Stimulated activated CD8-positive, alpha-beta memory T cell treated with anti-CD3 and anti-CD28 coated beads, Interleukin-4, amount 100 ng/mL, for 1 hour (primary cell): Measurements from ENCODE around the gene RUNX1.

Experiments used
- DNase-seq, 2 donors: peaks; one replicate each; pipeline ENCODE4 v3.0.0-alpha.2; 2020; ENCODE audit warnings: low read depth in 2 of 2, low spot score in 1 of 2

Gene RUNX1

DNA sequence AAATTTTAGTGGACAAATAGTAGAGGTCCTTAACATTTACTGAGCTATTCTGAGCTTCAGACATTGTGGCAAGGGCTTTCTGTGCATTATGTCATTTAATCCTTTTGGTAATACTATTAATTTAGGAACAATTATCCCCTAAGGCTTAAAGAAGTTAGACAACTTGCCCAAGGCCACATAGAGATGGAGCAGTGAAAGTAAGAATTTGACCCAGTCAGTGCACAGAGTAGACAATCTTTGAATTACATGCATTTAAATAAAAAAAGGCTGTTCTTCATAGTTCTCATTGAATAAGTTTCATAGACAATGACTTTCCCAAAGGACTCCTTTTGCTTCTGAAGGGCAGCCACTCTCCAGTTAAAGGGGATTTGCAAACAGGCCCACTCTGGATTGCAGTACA lies 142.7 kb downstream of the RUNX1 start:
- no peak for DNase-seq

DNA sequence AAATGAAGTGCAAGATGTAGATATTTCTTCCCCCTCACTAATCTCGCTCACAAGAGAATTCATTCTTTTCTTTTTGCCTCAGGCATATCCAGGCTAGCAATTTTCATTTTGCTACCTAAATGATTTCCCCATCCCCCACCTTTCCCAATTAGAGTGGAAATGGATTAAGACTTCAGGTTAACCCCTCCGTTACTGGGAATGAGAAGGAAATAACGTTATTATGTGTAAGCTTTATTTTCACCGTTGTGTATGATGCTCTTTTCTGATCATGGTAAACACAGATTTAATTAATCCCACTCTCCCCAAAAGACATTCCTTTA lies 143.9 kb downstream of the RUNX1 start:
- DNase-seq = no peak

DNA sequence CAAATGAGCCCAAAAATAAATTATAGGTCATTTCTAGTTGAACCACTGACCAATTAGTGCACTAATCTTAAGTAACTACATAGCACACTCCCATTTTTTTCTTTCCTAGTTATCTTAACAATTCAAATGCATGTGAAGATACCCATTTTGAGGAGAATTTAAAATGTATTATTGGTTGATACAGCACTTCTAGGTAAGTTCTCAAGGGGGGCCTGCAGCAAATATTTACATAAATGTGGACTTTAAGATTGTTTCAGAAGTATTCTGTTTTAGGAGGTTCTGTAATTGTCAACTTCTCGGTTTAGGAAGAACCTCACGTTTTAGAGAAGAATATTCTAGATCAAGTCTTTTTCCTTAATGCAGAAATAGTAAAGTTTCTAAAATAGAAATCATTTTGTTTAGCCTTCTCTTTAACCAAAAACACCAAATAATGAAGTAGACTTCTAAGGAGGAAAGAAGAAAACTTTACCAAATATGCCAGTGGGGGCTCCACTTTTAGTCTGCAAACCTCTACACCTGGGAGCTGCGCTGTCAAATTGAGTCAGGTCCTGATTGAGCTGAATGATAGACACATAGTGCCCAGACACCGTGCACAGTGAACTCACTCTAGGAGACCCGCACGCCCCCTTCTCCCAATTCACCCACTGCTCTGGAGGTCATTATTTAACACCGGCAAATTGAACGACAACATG lies 144.4 kb downstream of the RUNX1 start:
- DNase-seq = no peak

DNA sequence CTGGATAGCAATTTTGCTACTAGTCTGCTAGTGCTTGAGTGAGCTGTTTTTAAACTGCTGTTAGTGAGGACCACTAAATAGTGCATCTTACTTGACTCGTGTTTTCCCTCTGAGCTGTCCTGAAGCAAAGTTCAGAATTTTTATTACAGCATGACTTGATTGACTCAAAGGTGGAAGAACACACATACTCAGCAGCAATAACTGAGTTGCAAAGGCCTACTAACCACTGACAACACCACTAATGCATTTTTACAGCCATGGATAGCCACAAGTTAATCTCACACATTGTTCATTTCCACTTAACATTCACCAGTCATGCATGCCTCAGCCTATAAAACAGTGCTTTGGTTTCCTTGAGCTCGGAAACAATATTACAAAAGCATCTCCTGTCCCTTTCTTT lies 148.7 kb downstream of the RUNX1 start:
- DNase-seq = no peak

DNA sequence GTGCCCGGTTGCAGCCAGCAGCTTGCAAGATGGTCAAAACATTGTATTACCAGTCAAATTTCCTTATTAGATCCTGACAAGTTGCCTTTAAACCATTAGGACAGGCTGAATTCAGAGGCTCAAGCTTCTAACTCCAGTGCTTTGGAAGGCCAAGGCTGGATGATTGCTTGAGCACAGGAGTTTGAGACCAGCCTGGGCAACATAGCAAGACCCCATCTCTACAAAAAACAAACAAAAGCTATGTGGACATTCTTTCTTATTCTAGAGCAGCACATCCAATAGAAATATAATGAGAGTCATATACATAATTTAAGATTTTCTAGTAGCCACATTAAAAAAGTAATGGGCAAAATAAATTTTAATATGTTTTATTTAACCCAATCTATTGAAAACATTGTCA lies 149.3 kb downstream of the RUNX1 start:
- no peak for DNase-seq

DNA sequence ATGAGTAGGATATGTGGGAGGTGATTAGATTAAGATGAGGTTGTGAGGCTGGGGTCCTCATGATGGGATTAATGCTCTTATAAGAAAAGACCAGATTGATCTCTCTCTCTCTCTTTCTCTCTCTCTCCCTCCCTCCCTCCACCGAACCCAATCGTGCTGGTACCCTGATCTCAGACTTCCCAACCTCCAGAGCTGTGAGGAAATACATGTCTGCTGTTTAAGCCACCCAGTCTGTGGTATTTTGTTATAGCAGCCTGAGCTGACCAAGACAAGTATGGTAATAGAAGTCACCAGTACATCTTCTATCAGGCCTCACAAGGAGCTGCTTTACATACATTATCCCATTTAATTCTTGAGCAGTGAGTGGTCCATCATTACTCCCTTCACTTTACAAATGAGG lies 149.8 kb downstream of the RUNX1 start:
- DNase-seq = no peak

DNA sequence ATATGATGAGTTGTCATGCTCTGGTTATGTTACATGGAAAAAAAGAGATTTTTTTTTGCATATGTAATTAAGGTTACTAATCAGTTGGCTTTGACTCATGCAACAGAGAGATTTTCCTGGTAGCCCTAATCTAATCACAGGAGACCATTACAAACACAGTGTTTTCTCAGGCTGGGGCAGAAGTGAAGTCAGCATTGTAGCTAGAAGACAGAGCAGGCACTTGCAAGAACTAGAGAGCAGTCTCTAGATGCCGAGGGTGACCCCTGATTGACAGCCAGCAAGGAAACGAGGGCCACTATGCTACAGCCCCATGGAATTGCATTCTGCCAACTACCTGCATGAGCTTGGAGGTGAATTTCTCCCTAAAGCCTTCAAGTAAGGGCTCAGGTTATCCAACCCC lies 151.3 kb downstream of the RUNX1 start:
- no peak for DNase-seq

DNA sequence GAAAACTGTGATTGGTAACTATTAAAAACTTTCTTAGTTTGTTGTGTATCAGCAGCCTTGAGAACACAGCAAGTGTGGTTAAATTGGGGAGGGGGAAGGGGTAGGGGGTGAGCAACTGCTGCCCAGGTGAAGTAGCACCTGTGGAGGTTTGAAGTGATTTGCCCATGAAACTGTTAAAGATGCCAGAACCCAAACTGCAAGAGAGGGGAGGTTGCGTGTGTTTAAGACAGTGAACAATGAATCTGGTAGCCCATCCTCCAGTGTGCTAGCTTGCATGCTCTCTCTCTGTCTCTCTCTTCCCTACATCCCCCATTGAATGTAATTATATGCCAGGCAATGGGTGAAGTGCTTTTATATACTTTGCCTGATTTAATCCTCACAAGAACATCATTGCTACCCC lies 154.7 kb downstream of the RUNX1 start:
- DNase-seq = no peak

DNA sequence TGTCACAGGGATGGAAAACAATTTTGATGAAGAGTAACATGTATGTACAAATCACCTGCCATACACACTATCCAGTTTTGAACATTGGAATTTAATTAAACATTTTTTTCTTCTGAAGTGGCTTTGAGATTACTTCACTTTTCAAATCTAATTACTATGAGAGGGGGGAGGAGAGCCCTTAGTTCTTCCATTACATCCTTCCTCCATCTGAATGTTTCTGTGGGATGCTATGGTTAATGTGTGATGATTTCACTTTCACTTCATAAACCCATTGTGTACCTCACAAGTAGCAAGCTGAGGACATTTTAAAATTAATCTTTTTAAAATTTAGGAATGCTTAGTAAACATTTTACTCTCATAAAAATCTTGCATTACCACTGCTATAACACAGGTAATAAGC lies 156.9 kb downstream of the RUNX1 start:
- DNase-seq = no peak

DNA sequence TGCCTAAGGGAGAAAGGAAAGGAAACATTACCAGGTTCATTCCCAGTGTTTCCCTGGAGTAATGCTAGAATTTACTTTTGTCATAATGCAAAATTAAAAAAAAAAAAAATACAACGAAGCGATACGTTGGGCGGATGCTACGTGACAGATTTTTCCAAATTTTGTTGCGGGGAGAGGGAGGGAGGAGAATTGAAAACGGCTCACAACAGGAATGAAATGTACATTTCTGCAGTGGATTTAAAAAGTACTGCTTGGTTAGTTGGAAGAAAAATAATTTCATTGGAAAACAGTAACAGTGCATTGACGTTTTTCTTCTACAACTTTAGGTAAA lies 157.5 kb downstream of the RUNX1 start:
- no peak for DNase-seq

DNA sequence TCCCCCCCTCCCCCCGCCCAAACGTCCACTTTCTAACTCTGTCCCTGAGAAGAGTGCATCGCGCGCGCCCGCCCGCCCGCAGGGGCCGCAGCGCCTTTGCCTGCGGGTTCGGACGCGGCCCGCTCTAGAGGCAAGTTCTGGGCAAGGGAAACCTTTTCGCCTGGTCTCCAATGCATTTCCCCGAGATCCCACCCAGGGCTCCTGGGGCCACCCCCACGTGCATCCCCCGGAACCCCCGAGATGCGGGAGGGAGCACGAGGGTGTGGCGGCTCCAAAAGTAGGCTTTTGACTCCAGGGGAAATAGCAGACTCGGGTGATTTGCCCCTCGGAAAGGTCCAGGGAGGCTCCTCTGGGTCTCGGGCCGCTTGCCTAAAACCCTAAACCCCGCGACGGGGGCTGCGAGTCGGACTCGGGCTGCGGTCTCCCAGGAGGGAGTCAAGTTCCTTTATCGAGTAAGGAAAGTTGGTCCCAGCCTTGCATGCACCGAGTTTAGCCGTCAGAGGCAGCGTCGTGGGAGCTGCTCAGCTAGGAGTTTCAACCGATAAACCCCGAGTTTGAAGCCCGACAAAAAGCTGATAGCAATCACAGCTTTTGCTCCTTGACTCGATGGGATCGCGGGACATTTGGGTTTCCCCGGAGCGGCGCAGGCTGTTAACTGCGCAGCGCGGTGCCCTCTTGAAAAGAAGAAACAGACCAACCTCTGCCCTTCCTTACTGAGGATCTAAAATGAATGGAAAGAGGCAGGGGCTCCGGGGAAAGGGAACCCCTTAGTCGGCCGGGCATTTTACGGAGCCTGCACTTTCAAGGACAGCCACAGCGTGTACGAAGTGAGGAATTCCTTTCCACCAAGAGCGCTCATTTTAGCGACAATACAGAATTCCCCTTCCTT lies 158.1 kb downstream of the RUNX1 start:
- DNase-seq = no peak

DNA sequence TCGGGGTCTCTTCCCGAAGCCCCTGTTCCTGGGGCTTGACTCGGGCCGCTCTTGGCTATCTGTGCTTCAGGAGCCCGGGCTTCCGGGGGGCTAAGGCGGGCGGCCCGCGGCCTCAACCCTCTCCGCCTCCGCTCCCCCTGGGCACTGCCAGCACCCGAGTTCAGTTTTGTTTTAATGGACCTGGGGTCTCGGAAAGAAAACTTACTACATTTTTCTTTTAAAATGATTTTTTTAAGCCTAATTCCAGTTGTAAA lies 158.7 kb downstream of the RUNX1 start:
- no peak for DNase-seq

DNA sequence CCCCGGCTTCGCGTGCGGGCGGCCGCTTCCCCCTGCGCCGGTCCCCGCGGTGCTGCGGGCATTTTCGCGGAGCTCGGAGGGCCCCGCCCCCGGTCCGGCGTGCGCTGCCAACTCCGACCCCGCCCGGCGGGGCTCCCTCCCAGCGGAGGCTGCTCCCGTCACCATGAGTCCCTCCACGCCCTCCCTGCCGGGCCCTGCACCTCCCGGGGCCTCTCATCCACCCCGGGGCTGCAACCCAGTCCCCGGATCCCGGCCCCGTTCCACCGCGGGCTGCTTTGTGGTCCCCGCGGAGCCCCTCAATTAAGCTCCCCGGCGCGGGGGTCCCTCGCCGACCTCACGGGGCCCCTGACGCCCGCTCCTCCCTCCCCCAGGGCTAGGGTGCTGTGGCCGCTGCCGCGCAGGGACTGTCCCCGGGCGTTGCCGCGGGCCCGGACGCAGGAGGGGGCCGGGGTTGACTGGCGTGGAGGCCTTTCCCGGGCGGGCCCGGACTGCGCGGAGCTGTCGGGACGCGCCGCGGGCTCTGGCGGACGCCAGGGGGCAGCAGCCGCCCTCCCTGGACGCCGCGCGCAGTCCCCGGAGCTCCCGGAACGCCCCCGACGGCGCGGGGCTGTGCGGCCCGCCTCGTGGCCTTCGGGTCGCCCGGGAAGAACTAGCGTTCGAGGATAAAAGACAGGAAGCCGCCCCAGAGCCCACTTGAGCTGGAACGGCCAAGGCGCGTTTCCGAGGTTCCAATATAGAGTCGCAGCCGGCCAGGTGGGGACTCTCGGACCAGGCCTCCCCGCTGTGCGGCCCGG lies 159.2 kb downstream of the RUNX1 start:
- peak; percentile 40 to 48 for DNase-seq

DNA sequence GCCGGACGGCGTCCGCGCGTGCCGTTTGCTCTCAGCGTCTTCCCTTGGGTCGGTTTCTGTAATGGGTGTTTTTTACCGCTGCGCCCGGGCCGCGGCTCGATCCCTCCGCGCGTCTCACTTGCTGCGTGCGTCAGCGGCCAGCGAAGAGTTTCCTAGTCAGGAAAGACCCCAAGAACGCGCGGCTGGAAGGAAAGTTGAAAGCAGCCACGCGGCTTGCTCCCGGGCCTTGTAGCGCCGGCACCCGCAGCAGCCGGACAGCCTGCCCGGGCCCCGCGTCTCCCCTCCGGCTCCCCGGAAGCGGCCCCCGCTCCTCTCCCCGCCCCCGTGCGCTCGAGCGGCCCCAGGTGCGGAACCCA lies 159.8 kb downstream of the RUNX1 start:
- DNase-seq = no peak

DNA sequence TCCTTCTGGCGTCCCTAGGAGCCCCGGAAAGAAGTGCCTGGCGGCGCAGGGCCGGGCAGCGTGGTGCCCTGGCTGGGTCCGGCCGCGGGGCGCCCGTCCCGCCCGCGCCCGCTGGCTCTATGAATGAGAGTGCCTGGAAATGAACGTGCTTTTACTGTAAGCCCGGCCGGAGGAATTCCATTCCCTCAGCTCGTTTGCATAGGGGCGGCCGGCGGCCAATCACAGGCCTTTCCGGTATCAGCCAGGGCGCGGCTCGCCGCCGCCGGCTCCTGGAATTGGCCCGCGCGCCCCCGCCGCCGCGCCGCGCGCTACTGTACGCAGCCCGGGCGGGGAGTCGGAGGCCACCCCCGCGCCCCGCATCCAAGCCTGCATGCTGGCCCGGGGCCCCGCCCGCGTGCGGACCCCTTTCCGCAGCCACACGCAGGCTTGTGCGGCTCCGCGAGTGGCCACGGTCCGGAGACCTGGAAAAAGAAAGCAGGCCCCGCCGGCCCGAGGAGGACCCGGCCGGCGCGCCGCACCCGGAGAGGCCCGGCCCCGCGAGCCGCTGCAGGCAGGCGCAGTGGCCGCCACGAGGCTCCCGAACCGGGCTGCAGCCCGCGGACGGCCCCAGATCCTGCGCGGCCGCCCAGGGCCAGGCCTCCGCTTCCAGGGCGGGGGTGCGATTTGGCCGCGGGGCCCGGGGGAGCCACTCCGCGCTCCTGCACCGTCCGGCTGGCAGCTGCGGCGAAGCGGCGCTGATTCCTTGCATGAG lies 160.4 kb downstream of the RUNX1 start:
- peak; percentile 36 to 53 for DNase-seq

DNA sequence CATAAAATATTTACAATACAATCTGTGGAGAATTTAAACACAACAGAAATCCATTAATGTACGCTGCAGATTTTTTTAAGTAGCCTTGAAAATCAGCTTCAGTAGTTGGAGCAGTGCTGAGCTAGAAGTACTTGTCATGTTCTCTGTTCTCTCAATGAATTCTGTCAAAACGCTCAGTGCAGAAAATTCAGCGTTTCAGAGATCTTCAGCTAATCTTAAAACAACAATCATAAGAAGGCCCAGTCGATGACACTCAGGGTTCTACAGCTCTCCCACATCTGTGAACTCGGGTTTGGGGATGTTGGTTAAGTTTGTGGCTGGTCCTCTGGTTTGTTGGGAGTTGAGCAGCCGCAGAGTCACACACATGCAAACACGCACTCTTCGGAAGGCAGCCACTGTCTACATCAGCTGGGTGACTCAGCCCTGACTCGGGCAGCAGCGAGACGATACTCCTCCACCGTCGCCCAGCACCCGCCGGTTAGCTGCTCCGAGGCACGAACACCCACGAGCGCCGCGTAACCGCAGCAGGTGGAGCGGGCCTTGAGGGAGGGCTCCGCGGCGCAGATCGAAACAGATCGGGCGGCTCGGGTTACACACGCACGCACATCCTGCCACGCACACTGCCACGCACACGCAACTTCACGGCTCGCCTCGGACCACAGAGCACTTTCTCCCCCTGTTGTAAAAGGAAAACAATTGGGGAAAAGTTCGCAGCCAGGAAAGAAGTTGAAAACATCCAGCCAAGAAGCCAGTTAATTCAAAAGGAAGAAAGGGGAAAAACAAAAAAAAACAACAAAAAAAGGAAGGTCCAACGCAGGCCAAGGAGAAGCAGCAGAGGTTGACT lies 161.2 kb downstream of the RUNX1 start:
- DNase-seq = peak; percentile 66 to 77

DNA sequence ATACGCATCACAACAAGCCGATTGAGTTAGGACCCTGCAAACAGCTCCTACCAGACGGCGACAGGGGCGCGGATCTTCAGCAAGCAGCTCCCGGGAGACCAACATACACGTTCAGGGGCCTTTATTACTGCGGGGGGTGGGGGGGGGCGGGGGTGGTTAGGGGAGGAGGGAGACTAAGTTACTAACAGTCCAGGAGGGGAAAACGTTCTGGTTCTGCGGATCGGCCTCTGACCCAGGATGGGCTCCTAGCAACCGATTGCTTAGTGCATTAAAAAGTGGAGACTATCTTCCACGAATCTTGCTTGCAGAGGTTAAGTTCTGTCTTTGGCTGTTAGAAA lies 162.0 kb downstream of the RUNX1 start:
- DNase-seq = no peak

DNA sequence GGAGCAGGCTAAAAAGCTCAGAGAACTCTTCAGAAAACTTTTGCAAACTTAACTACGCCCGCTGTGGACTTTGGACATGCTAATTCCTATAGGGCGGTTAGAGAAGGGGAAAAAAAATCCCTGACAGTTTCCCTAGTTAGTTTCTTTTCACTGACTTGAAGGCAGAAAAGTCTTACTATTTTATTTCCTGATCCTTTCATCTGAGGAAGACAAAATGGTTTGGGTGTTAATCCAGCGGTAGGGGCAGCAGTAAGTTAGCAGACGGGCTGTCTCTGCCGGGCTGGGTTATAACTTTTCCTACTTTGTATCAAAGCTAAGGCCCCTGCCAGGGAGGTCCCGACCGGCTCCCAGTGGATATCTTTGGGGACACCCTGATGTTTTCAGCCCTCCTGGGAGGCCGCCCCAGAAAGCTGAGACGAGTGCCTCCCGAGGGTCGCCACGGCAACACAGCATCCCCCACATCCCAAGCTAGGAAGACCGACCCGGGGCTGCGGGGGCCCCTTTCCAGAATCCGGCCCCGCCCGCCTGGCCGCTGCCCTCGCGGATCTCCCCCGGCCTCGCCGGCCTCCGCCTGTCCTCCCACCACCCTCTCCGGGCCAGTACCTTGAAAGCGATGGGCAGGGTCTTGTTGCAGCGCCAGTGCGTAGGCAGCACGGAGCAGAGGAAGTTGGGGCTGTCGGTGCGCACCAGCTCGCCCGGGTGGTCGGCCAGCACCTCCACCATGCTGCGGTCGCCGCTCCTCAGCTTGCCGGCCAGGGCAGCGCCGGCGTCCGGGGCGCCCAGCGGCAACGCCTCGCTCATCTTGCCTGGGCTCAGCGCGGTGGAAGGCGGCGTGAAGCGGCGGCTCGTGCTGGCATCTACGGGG lies 162.6 kb downstream of the RUNX1 start:
- DNase-seq = no peak

DNA sequence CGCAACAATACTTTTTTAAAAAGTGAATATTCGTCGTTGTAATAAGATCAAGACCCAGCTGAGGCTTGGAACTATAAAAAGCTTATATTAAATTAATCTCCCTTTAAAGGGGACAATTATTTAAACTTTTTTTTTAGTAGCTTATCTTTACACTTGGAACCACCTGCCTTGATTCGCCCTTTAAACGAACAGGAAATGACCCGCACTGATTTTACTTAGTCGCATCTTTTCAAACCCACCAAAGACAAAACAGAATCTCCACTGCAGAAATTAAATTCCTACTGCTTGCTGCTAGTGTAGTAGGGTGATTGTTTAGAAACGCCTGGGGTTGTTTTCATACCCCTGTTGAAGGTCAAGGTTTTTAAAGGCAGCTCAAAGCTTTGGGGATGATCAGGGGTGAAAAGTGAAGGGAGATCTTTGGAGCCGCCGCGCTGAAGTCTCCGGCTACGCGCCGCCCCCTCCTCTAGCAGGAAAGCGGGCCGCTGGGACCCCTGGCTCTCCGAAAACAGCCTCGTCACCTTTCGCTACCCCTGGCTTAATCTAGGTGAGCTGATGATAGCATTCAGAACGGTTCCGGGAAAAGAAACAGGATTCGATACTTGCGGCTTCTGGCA lies 163.4 kb downstream of the RUNX1 start:
- no peak for DNase-seq

DNA sequence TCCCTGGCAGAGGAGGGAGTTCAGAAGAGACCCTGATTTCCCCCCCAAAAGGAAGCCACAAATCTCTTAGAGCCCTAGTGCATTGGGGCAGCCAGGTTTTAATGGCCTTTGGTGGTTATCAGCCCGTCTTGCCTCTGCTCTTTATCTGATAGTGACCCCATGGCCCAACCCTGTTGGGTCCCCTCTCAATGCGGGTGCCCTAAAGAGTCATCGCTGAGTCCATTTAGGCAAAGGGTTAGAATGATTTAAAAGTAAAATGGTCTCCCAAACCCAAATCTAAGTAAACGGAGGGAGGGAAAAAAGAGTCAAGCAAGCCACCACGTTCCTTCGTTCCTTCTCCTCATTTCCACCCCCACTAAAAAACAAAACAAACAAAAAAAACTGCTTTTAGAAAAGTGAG lies 164.0 kb downstream of the RUNX1 start:
- DNase-seq = no peak
